Astrocyte of the spinal cord (primary cell): Measurements from ENCODE around the gene MAGEB17.

ENCODE experiments used
- DNase-seq: peaks from one replicate; pipeline ENCODE4 v3.0.0; 2011; ENCODE audit warnings: low read depth, low spot score
- H3K4me3 ChIP-seq: 2 replicates; pipeline ENCODE4 v1.5.1; 2011; ENCODE audit warnings: low read depth, mild to moderate bottlenecking, low read length, moderate library complexity
- in situ Hi-C: cut with HindIII; loops from 2 replicates; pipeline ENCODE4 v1.10.0; 2017; ENCODE audit warnings: low sequenced_read_pairs
- TF ChIP-seq, protein P1 (sequence below): IDR thresholded peaks from 2 replicates; pipeline ENCODE4 v1.5.1; 2012; ENCODE audit warnings: low read depth, mild to moderate bottlenecking, low read length, inconsistent platforms

The MAGEB17 gene

DNA sequence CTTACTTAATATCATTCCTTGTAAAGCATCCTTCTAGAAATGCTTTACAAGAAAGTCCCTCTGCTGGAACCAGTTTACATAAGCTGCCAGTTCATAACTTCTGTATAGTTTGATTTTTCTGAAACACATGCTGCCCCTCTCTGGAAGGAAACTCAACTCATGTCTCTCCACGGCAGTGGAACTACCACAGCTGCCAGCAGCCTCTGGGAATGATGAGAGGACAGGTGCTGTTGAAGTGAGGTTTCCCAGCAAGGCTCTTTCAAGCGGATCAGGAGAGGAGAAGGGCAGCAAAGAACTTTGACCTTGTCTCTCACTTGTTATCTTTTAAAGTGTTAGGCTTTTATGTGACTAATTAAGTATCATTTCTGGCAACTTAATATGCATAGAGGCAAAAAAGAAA, 36.6 kb upstream of the MAGEB17 start:
- DNase-seq, result no peak
- in situ Hi-C loops, result no loop called here
- TF ChIP-seq, protein P1, sequence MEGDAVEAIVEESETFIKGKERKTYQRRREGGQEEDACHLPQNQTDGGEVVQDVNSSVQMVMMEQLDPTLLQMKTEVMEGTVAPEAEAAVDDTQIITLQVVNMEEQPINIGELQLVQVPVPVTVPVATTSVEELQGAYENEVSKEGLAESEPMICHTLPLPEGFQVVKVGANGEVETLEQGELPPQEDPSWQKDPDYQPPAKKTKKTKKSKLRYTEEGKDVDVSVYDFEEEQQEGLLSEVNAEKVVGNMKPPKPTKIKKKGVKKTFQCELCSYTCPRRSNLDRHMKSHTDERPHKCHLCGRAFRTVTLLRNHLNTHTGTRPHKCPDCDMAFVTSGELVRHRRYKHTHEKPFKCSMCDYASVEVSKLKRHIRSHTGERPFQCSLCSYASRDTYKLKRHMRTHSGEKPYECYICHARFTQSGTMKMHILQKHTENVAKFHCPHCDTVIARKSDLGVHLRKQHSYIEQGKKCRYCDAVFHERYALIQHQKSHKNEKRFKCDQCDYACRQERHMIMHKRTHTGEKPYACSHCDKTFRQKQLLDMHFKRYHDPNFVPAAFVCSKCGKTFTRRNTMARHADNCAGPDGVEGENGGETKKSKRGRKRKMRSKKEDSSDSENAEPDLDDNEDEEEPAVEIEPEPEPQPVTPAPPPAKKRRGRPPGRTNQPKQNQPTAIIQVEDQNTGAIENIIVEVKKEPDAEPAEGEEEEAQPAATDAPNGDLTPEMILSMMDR, result no peak
- H3K4me3 ChIP-seq, result no peak overlapping the region

DNA sequence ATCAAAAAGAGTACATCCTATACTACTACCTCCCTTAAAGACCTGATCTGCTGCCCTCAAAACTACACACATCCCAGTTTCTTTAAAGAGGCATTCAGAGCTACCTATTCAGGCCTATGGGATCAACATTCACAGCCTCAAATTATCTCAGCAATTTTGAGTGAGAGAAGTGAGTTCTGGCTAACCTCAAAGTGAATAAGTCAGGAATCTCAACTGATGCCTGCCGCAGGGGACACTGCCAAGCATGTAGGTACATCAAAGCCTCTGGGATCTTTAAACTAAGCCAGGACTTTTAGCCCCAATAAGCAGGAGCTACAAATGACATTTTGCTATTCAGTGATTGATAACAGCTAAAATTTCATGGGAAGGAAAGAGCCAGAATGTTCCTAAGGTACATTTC, 32.3 kb upstream of the MAGEB17 start:
- H3K4me3 ChIP-seq, result no peak overlapping the region
- in situ Hi-C loops, result no loop called here
- TF ChIP-seq, protein P1, result no peak
- no peak for DNase-seq

- TF ChIP-seq, protein P1, result no peak
- DNase-seq, result no peak
- in situ Hi-C loops, result no loop called here
- H3K4me3 ChIP-seq, result no peak overlapping the region
Measured at GRCh38 chrX:16136080-16136479, 31.2 kb upstream of the MAGEB17 start.

DNA sequence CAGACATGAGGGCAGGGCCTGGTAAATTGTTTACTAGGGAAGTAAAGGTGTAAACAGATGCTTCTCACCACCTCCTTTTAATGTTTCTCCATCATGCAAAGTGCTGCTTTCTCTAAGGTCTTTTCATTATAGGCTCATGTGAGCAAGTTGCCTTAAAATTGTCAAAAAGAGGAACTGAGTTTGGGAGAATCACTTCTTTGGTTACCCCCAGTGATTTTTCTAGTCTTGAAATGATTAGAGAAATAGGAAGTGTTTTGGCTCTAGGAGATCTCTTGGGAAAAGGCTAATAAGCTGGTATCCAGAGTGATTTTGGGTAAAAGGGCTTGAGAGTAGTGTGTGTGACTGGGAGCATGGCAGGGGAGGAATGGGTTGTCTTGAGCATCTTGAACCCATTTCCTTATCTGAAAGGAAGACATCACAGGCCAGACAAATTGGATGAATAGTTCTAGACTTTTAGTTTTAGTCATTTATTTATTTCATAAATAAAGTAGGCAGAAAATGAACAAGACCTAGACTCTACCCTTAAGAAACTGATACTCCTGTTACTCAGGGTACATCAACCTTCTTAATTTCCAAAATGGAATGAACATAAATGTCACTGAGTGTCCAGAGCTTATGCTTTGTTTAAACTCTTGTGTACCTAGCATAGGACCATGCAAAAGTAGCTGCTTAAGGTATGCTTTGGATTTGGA, 29.7 kb upstream of the MAGEB17 start:
- no peak overlapping the region for H3K4me3 ChIP-seq
- TF ChIP-seq, protein P1, result no peak
- DNase-seq, result no peak
- in situ Hi-C loops, result no loop called here

- DNase-seq, result no peak
- H3K4me3 ChIP-seq, result no peak overlapping the region
- in situ Hi-C loops, result no loop called here
- TF ChIP-seq, protein P1, result no peak
Measured at GRCh38 chrX:16138108-16138427, 29.2 kb upstream of the MAGEB17 start.

- no peak for DNase-seq
- TF ChIP-seq, protein P1, result no peak
- in situ Hi-C loops, result no loop called here
- no peak overlapping the region for H3K4me3 ChIP-seq
Measured at GRCh38 chrX:16140448-16140847, 26.8 kb upstream of the MAGEB17 start.
